GM18951 (cell line): ENCODE data around the gene MYCN.

Experiments
- POLR2A ChIP-seq: IDR thresholded peaks from 4 replicates; pipeline ENCODE4 v1.6.1; 2011; ENCODE audit warnings: mild to moderate bottlenecking; ENCODE audit not compliant: insufficient read length, insufficient read depth; ENCODE audit errors: extremely low read depth
- in situ Hi-C: fragments of 300-500 bp; cut with MboI; formaldehyde crosslinking; loops from one replicate; pipeline ENCODE4 v1.12.0; 2022; ENCODE audit warnings: low sequenced_read_pairs, mixed read lengths, inconsistent platforms; ENCODE audit not compliant: unreplicated experiment

MYCN gene

DNA sequence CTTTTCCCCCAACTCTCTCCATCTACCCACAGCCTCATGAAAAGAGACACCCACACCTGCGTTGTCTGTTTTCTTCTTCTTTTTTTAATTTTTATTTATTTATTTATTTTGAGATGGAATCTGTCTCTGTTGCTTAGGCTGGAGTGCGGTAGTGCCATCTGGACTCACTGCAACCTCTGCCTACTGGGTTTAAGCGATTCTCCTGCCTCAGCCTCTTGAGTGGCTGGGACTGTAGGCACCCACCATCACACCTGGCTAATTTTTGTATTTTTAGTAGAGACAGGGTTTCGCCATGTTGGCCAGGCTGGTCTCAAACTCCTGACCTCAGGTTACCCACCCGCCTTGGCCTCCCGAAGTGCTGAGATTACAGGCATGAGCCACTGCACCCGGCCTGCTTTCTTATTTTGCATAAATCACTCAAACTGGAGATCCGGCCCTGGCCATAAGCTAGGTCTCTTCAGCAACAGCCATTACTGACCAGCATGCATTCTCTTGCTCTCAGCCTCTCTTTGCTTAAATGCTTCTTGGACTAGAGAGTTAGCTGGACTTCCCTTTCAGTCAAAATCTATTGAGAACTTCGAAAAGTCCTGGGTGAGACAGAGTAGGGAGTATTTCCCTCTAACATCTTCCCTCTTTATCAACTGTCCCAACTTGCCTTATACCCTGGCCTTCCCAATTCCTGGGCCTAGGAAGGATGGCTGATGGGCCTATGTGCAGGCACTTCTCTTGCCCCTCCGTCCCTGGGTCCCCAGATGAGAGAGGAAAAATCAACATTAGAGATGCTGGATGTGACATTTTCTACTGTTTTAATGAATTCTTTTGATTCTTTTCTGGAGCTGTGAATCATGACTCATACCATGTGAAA lies 27.3 kb downstream of the MYCN start:
- no peak for TF ChIP-seq POLR2A
- in situ Hi-C loops, result no loop called here

DNA sequence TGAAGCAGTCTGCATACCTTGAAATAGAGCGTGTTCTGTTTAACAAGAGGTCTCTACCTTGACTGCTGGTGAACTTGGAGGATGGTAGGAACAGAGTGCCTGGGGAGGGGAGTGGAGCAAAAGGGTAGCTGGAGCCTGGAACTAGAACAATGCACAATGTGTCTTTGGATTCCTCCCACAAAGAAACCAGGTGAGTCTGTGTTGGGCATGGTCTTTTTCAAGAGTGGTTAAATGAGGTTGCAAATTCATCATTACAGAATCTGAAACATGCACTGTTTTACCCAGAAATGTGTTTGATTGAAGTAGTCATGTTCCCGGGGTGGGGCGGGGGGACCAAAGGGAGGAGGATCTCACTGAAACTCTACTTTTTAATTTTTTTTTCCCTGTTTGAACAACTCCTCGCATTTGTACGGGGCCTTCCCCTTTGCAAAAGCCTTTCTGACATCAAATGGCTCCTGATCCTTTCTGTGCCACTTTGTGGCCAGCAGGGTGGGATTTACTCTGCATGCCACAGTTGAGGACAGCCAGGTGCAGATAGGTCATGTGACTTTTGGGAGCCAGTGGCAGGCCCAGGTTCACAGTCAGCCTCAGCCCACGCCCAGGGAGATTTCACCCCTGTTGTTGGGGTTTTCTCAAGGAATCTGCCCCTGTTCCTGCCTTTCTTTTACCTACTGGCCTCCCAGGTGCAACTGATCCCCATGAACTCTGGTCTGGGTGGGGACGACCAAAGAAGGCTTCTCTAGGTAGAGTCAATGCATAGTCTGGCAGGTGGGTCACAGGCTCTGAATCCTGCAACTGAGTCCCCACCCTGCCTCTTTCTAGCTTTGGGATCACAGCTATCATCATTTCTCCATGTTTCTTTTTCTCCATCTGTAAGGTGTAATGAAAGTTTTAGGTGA lies 28.2 kb downstream of the MYCN start:
- in situ Hi-C loops, result no loop called here
- TF ChIP-seq POLR2A, result no peak

- no peak for TF ChIP-seq POLR2A
- in situ Hi-C loops, result no loop called here
Measured at GRCh38 chr2:15969214-15969613, 28.9 kb downstream of the MYCN start.

DNA sequence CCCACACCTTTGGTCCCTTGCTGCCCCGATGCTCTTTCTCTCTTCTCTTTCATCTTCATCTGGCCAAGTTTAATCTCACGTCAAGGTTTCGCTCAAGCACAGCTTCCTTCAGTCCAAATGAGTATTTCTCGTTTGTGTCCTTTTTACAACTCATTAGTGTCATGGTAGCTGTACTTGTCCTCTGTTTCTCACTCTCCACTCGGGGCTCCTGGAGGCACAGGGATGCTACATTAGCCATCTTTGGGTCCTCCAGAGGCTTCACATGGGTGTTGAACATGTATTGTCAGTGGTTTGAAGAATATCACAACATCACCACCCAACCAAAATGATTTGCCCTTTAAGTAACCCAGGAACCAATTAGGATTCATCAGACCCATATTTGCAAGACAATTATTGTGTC lies 30.4 kb downstream of the MYCN start:
- in situ Hi-C loops, result no loop called here

GRCh38 chr2:15971351-15971750 lies 31.0 kb downstream of the MYCN start:
- in situ Hi-C loops, result no loop called here
- no peak for TF ChIP-seq POLR2A

More for the DNA sequence above, 30.4 kb downstream of the MYCN start:
- no peak for TF ChIP-seq POLR2A

DNA sequence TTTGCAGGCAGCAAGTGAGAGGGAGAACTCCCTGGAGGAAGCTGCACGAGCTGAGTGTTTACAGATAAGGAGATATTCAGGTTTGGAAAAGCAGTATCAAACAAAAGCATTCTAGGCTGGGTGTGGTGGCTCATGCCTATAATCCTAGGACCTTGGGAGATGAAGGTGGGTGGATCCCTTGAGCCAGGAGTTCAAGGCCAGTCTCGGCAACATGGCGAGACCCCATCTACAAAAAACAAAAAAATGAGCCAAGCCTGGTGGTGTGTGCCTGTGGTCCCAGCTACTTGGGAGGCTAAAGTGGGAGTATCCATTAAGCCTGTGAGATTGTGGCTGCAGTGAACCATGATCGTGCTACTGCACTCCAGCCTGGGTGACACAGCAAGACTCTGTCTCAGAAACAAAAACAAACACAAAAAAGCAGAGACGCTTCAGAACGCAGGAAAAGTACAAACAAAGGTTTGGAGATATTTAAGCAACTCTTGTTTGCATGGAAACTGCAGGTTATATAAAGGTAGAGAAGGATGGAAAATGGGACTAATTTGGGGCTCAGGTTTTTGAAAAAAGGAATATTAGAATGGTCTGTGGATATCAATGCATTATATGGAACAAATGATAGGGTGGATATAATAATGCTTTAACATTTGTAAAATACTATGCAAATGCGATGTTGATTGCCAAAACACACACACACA lies 31.6 kb downstream of the MYCN start:
- TF ChIP-seq POLR2A, result no peak
- in situ Hi-C loops, result no loop called here

- in situ Hi-C loops, result no loop called here
Measured at GRCh38 chr2:15973481-15974401, 33.4 kb downstream of the MYCN start.

DNA sequence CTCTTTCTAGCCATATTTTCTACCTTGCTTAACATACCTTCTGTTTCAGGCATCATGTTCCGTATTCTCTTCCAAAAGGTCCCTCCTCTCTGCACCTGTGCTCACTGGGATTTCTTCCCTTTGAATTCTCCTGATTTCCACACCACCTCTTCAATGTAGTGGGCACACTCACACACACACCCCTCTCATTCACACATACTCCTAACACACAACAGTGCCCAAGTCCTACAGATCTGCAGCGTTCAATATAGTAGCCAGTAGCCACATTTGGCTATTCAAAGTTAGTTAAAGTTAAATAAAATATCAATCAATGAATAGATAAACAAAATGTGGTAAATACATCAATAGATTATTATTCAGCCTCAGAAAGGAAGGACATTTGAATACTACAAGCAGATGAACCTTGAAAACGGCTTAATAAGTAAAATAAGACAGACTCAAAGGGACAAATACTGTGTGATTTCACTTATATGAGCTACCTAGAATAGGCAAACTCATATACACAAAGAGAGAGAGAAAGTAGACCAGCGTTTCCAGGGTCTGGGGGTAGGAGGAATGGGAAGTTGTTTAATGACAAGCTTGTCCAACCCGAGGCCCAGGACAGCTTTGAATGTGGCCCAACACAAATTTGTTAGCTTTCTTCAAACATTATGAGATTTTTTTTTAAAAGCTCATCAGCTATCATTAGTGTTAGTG lies 34.4 kb downstream of the MYCN start:
- in situ Hi-C loops, result no loop called here
- no peak for TF ChIP-seq POLR2A

More at GRCh38 chr2:15973481-15974401, 33.4 kb downstream of the MYCN start:
- TF ChIP-seq POLR2A, result no peak

- in situ Hi-C loops, result no loop called here
- no peak for TF ChIP-seq POLR2A
Measured at GRCh38 chr2:15975261-15975600, 34.9 kb downstream of the MYCN start.

- in situ Hi-C loops, result no loop called here
- TF ChIP-seq POLR2A, result no peak
Measured at GRCh38 chr2:15975676-15976075, 35.3 kb downstream of the MYCN start.

DNA sequence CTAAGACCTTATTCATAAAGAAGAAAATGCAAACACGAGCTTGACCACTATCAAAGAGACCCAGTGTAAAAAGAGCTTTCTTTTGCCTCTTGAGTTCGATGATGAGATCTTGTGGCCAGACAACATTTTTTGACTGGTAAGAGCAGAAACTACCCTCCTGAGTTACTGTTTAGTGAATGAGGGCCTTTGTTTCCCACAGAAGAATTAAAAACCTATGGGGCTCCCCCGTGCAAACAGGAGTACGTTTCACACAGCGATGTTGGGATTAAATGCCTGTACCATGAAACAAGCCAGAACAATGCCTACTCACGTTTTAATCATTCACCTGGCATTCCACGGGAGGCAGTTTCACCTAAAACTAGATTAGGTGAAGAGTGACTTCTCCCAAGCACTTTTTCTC lies 36.0 kb downstream of the MYCN start:
- in situ Hi-C loops, result no loop called here
- no peak for TF ChIP-seq POLR2A
